NCI-H1694 (cell line): ENCODE data around the gene KBTBD2.
"Not testable (repeated sequence)": the region's sequence is repeated elsewhere in the genome, so short reads cannot be mapped to it uniquely, and the experiment has no call there.

Experiments used
- DNase-seq: peaks from one replicate; lab custom pipeline; 2025; lab: John Stamatoyannopoulos, UW

KBTBD2 gene

DNA sequence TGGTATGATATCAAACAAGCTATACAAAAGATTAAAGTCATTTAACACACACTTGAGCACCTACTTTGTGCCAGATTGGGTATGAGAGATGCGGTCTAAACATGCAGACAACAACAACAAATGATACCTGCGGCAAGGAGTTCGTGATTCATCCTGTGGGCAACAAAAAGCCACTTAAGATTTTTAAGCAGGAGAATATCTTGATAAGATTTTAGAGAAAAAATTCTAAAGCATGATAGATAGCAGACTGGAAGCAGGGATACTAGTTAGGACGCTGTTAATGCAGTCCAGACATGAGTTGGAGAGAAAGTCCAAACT is 1.6 kb upstream of the KBTBD2 start:
- no peak for DNase-seq

DNA sequence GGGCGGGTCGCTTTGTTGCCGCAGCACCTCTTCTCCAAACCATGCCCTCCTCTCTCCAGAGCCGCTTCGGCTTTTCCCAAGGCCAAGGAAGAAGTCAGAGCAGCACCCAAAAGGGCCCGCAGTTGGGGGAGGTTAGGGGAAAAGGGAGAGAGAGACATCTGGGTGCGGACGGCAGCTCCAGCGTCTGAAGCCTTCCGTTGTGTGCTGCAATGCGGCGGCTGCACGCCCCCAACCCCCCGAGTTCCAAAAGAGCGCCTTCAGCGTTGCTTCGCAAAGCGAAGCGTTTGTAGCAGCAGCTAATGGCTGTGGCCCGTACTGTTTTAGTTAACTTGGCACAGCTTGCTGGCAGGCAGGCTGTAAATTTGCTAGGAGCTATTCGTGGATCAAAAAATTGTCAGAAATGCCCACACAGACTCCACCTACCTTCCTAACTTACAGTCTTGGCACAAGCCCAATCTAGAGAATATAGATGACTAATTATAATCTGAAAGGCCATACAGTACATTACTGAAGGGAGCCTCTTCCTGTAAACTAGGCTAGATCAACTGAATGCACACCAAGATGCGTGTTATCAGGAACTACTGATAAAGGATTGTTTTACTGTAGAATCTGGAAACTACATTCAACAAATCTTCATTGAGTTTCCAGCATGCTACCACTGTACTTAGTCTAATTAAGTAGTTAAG is 1.1 kb upstream of the KBTBD2 start:
- DNase-seq = peak; percentile 41

DNA sequence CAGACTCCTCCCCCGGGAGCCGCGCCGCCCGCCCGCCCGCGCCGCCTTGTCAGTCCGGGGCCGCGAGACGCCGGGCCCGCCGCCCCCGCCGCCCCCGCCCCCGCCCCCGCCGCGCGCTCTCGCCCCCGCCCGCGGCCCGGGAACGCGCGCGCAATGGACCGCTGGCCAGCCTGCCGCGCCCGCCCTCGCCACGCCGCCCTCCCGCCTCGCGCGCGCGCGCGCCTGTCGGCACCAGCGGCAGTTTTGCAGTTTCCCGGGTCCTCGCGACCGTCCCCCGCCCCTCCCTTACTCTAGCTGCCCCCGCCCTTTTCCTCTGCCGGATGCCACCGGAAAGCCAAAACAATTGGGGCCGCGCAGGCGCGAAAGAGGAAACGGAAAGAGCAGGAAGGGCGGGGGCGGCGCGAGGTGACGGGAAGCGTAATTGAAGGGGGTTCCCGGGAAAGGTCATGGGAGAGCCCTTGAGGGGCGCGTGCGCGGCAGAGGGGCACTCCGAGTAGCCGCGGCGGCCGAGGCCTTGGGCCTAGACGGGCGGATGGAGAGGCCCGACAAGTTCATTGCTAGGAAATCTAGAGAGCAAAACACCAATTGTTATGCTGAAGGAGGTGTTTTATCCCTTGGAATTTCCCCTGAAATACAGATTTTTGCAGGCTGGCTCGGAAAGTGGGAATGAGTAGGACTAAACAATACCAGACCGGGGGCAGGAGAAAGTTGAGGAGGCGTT is 400 bp upstream of the KBTBD2 start:
- DNase-seq = peak; percentile 94

GRCh38 chr7:32890793-32891042 is 842 bp downstream of the KBTBD2 start:
- no peak for DNase-seq

GRCh38 chr7:32890010-32890792 is 1.4 kb downstream of the KBTBD2 start:
- DNase-seq = no peak

DNA sequence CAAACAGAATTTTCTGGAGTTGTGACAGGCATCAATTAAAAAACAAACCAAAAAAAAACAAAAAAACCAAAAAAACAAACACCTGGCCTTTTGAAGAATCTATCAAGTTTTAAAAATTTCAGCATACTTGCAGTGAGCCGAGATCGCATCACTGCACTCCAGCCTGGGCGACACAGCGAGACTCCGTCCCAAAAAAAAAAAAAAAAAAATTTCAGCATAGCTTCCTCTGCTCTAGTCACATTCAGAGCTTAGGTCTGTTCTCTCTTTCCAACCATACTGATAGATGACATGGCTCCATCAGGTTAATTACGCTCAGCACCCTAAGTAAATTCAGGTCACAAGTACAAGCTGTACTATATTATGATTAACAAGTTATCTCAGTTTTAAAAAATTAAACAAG is 3.1 kb downstream of the KBTBD2 start:
- no peak for DNase-seq

DNA sequence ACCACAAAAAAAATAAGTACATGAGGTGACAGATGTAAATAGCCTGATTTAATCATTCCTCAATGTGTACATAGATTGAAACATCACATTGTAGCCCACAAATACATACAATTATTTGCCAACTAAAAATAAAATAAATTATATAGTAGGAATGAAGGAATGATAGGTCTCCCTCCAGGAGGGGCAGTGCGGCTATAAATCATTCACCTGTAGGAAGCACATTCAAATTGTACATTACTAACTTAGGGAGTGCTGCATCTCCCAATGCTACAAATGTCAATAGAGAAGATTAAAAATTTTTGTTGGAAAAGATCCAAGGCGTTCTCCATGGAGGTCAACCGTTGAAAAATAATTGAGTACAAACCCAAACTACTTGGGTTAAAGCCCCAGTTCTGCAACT is 4.2 kb downstream of the KBTBD2 start:
- no peak for DNase-seq

GRCh38 chr7:32881074-32881982 is 10.2 kb downstream of the KBTBD2 start:
- no peak for DNase-seq

- DNase-seq = no peak
Measured at GRCh38 chr7:32879460-32879859, 12.1 kb downstream of the KBTBD2 start.

DNA sequence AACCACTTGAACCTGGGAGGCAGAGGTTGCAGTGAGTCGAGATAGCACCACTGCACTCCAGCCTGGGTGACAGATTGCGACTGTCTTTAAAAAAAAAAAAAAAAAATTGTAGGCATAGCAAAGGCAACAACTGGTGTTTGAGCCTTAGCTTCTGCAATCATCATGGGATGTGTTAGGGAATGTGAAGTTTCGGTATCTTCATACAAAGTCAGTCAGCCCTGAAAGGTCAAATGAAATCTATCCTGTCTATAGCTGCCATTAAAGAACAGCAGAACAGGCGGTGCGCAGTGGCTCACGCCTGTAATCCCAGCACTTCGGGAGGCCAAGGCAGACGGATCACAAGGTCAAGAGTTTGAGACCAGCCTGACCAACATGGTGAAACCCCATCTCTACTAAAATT is 13.5 kb downstream of the KBTBD2 start:
- not testable (repeated sequence) for DNase-seq

GRCh38 chr7:32872421-32872820 is 19.1 kb downstream of the KBTBD2 start:
- DNase-seq = no peak

DNA sequence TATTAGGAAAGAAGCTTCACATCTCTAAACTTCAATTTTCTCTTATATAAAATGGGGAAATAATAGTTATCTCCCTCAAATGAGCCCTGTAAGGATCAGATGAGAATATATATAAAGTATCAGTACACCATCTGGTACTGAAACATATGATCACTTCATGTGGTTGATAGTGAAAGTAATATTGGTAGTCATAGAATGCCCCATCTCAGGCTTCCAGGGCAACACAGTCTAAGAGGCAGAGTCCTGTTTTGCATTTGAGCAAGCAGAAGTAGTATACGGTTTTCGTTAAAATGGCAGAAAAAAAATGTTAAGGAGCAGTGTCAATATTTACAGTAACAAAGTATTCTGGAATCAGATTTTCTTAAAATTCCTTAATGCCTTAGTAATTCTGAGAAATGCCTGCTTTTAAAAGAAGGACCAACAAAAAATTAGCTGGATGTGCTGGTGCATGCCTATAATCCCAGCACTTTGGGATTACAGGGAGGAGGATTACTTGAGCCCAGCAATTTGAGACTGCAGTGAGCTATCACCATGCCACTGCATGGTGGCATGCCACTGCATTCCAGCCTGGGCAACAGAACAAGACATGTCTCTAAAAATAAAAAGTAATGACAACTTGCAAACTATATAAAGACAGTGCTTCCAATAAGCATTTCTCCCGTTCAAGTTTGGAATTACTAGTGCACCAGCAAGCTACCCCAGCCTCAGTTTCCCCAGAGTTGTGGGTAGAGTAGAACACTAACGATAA is 19.8 kb downstream of the KBTBD2 start:
- no peak for DNase-seq

DNA sequence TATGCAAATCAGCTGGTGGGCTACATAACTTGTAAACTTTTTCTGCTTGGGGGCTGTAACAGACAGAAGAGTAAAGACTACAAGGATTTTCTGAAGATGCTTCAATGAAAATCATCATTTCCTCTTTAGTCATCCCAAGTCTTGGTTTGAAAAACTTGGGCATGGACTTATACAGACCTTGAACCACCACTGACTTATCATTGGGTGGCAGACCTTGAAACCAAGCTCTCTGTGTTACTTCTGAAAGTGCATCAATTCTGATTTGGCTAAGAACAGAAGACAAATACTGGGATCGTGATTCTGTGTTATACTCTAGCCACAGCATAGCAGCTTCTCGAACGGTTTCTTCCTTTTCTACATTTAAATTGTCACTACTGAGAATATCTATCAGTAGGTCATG is 21.3 kb downstream of the KBTBD2 start:
- no peak for DNase-seq

DNA sequence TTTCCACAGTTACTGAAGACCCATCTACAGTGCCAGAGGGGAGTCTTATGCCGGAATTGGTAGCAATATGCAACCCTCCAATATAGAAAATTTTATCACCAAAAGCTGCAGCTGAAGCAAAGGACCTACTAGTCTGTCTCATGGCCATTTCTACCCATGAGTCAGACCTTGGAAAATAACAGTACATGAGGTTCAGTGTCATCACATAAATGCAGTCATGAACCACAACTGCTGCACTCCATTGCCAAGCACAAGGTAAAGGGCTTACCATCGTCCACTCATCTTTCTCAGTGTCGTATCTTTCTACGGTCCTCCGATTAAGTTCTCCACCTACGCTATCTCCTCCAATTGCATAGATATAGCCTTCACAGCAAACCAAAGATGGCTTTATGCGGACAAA is 21.8 kb downstream of the KBTBD2 start:
- DNase-seq = no peak

DNA sequence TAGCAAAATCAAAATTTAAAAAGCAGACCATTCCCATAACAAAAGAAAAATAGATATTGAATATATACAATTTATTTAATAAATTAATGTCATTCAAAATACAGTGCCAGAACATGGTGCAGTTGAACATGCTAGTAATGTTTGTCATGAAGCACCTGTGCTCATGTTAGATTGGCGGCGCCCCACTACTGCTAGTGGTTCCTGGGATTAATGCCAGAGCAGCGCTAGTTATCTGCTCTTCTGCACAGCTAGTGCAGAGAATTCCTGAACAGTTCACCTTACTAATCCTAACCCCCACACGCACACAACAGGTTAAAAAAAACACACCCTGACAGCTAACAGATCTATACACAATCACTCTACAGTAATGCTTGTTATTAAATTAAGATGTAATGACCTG is 23.4 kb downstream of the KBTBD2 start:
- DNase-seq = no peak

DNA sequence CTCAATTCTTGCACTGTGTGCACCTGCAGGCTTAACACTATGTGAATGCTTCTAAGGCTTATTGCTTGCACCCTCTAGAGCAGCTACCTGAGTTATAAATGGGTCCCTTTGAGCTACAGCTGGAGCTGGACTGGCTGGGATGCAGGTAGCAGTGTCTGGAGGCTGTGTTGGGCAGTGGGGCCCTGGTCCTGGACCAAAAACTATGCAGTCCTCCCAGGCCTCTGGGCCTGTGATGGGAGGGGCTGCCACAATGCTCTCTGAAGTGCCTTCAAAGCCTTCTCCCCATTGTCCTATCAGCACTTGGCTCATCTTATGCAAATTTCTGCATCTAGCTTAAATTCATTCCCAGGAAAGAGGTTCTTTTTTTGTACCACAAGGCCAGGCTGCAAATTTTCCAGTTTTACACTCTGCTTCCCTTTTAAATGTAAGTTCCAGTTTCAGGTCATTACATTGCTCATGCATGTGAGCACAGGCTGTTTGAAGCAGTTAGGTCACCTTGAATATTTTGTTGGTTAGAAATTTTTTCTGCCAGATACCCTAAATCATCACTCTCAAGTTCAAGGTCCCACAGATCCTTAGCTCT is 26.0 kb downstream of the KBTBD2 start:
- no peak for DNase-seq

DNA sequence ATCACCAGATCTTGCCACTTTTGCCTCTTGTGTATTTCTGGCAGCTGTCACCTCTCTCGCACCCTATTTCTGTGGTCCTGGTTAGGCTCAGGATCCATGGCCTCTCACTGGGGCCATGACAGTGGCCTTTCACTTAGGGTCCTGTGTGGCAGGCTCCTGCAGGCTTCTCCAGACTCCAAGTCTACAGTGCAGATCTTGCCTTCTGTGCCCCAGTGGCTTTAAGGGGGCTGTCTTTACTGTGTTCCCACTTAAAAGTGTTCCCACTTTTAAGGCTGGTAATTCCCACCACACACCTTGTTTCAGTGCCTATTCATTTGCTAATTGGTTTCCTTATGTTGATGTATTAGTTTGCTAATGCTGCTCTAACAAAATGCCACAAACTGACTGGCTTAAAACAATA is 27.7 kb downstream of the KBTBD2 start:
- not testable (repeated sequence) for DNase-seq

GRCh38 chr7:32860090-32860489 is 31.5 kb downstream of the KBTBD2 start:
- DNase-seq = no peak

DNA sequence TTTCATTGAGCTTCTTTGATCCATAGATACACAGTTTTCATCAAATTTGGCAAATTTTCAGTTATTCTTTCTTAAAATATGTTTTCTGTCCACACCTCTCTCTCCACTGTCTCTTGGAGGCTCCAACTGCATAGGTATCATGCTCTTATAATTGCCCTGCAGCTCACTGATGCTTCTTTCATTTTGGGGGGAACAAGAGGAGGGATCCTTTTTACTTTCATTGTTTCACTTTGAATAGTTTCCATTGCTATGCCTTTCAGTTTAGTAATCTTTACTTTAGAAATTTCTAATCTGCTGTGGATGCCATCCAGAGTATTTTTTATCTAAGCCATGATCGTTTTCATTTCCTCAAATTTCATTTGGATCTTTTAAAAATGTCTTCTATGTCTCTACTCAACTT is 32.9 kb downstream of the KBTBD2 start:
- DNase-seq = no peak

GRCh38 chr7:32857063-32857462 is 34.5 kb downstream of the KBTBD2 start:
- DNase-seq = not testable (repeated sequence)
